SK-N-SH treated with all-trans-retinoic acid at 6 μM for 48 hours (cell line): Measurements from ENCODE around the gene AACS.

Experiments used
- ATAC-seq: fragments of 200-7000 bp; cut with Tn5 transposase; 3 replicates; pipeline ENCODE4 v1.9.1; 2020; ENCODE audit warnings: mild to moderate bottlenecking, moderate library complexity
- ARNTL ChIP-seq: fragments of 450-650 bp; formaldehyde crosslinking; IDR thresholded peaks from 2 replicates; pipeline ENCODE4 v1.5.0; 2020; ENCODE audit warnings: low read depth, mild to moderate bottlenecking, moderate library complexity, borderline replicate concordance
- BACH2 ChIP-seq: fragments of 250-450 bp; sonication (Bioruptor Pico); IDR thresholded peaks from 2 replicates; pipeline ENCODE4 v1.9.0; 2021; ENCODE audit warnings: mild to moderate bottlenecking, borderline replicate concordance
- ESRRG ChIP-seq: fragments of 250-450 bp; sonication (Bioruptor Pico); IDR thresholded peaks from 2 replicates; pipeline ENCODE4 v1.6.1; 2021; ENCODE audit warnings: mild to moderate bottlenecking
- GLIS3 ChIP-seq: fragments of 250-450 bp; sonication (Bioruptor Pico); IDR thresholded peaks from 2 replicates; pipeline ENCODE4 v1.5.0; 2020; ENCODE audit warnings: mild to moderate bottlenecking, moderate library complexity
- ISL1 ChIP-seq: fragments of 250-450 bp; sonication (Bioruptor Pico); IDR thresholded peaks from 2 replicates; pipeline ENCODE4 v2.1.2; 2022; ENCODE audit warnings: mild to moderate bottlenecking, moderate library complexity
- OSR1 ChIP-seq: fragments of 250-450 bp; sonication (Bioruptor Pico); IDR thresholded peaks from 2 replicates; pipeline ENCODE4 v1.8.0; 2022; ENCODE audit warnings: moderate library complexity, mild to moderate bottlenecking, inconsistent platforms
- PPARA ChIP-seq: fragments of 250-450 bp; sonication (Bioruptor Pico); IDR thresholded peaks from 2 replicates; pipeline ENCODE4 v1.5.0; 2020; ENCODE audit warnings: mild to moderate bottlenecking, borderline replicate concordance
- RARB ChIP-seq: fragments of 250-450 bp; sonication (Bioruptor Pico); IDR thresholded peaks from 2 replicates; pipeline ENCODE4 v1.8.0; 2021; ENCODE audit warnings: mild to moderate bottlenecking, moderate library complexity
- SNAI2 ChIP-seq: fragments of 250-450 bp; sonication (Bioruptor Pico); IDR thresholded peaks from 2 replicates; pipeline ENCODE4 v1.5.0; 2020; ENCODE audit warnings: mild to moderate bottlenecking, moderate library complexity
- TCF4 ChIP-seq: fragments of 250-450 bp; sonication (Bioruptor Pico); IDR thresholded peaks from 2 replicates; pipeline ENCODE4 v1.8.0; 2021; ENCODE audit warnings: mild to moderate bottlenecking, moderate library complexity, borderline replicate concordance
- TOX ChIP-seq: fragments of 250-450 bp; sonication (Bioruptor Pico); IDR thresholded peaks from 2 replicates; pipeline ENCODE4 v1.8.0; 2021; ENCODE audit warnings: mild to moderate bottlenecking, moderate library complexity, borderline replicate concordance
- ZC3H10 ChIP-seq: fragments of 250-450 bp; sonication (Bioruptor Pico); IDR thresholded peaks from 2 replicates; pipeline ENCODE4 v1.5.1; 2021; ENCODE audit warnings: mild to moderate bottlenecking, moderate library complexity
- ZFP3 ChIP-seq: fragments of 250-450 bp; sonication (Bioruptor Pico); IDR thresholded peaks from 2 replicates; pipeline ENCODE4 v1.5.0; 2020; ENCODE audit warnings: mild to moderate bottlenecking, moderate library complexity
- ZNF565 ChIP-seq: fragments of 450-650 bp; formaldehyde crosslinking; conservative IDR thresholded peaks from 2 replicates; pipeline ENCODE4 v1.5.0; 2020; ENCODE audit warnings: low read depth, mild to moderate bottlenecking, moderate library complexity
- ZNF70 ChIP-seq: fragments of 450-650 bp; formaldehyde crosslinking; IDR thresholded peaks from 2 replicates; pipeline ENCODE4 v1.5.0; 2020; ENCODE audit warnings: mild to moderate bottlenecking, moderate library complexity
- ZNF8 ChIP-seq: fragments of 450-650 bp; formaldehyde crosslinking; IDR thresholded peaks from 2 replicates; pipeline ENCODE4 v1.5.0; 2020; ENCODE audit warnings: mild to moderate bottlenecking, moderate library complexity
- TF ChIP-seq, protein P1 (sequence below): fragments of 250-450 bp; sonication (Bioruptor Pico); IDR thresholded peaks from 2 replicates; pipeline ENCODE4 v1.5.0; 2020; ENCODE audit warnings: mild to moderate bottlenecking, moderate library complexity
- TF ChIP-seq, protein P2 (sequence below): fragments of 250-450 bp; sonication (Bioruptor Pico); IDR thresholded peaks from 2 replicates; pipeline ENCODE4 v1.8.0; 2021; ENCODE audit warnings: low read depth, mild to moderate bottlenecking, moderate library complexity, borderline replicate concordance
- TF ChIP-seq, protein P3 (sequence below): fragments of 250-450 bp; sonication (Bioruptor Pico); IDR thresholded peaks from 2 replicates; pipeline ENCODE4 v1.5.1; 2021; ENCODE audit warnings: mild to moderate bottlenecking, moderate library complexity

AACS gene

DNA sequence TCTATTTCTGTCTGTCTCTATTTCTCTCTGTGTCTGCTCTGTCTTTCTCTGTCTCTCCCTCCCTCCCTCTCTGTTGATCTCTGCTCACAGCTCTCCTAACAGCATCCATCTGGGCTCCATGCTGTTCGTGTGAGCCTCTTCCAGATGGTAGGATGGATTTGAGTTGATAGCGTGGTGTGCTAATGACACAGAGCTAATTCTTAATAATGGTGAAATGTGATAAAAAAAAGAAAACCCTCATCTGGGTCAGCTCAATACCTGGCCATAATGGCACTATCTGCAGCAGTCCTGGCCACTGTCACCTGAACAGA lies 96.4 kb downstream of the AACS start:
- TF ChIP-seq TCF4 (CRISPR knock-in tag) = no peak
- no peak for TF ChIP-seq ZNF565
- TF ChIP-seq ISL1 (CRISPR knock-in tag) = no peak
- TF ChIP-seq TOX (CRISPR knock-in tag) = no peak
- TF ChIP-seq GLIS3 = no peak
- no peak for TF ChIP-seq BACH2 (CRISPR knock-in tag)
- no peak for TF ChIP-seq ESRRG
- TF ChIP-seq, protein P1, sequence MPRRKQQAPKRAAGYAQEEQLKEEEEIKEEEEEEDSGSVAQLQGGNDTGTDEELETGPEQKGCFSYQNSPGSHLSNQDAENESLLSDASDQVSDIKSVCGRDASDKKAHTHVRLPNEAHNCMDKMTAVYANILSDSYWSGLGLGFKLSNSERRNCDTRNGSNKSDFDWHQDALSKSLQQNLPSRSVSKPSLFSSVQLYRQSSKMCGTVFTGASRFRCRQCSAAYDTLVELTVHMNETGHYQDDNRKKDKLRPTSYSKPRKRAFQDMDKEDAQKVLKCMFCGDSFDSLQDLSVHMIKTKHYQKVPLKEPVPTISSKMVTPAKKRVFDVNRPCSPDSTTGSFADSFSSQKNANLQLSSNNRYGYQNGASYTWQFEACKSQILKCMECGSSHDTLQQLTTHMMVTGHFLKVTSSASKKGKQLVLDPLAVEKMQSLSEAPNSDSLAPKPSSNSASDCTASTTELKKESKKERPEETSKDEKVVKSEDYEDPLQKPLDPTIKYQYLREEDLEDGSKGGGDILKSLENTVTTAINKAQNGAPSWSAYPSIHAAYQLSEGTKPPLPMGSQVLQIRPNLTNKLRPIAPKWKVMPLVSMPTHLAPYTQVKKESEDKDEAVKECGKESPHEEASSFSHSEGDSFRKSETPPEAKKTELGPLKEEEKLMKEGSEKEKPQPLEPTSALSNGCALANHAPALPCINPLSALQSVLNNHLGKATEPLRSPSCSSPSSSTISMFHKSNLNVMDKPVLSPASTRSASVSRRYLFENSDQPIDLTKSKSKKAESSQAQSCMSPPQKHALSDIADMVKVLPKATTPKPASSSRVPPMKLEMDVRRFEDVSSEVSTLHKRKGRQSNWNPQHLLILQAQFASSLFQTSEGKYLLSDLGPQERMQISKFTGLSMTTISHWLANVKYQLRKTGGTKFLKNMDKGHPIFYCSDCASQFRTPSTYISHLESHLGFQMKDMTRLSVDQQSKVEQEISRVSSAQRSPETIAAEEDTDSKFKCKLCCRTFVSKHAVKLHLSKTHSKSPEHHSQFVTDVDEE (CRISPR knock-in tag) = no peak
- no peak for ATAC-seq

DNA sequence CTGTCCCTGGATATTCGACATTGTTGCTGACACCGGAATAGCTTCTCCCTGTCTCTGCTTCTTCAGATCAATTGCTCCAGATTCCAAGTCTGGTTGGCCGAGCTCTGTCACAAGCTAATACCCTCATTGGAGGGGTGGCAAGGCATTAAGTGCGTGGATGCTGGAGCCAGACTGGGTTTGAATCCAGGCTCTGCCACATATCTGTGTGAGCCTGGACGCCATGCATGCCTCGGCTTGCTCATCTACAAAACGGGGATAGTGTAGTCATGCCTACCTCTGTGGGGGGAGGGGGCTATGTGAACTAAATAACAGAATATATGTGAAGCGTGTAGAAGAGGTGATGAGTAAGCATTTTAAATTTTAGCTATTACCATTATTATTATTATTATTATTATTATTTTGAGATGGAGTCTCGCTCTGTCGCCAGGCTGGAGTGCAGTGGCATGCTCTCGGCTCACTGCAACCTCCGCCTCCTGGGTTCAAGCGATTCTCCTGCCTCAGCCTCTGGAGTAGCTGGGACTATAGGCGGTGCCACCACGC lies 97.3 kb downstream of the AACS start:
- TF ChIP-seq SNAI2 (CRISPR knock-in tag) (no peak), OSR1 (CRISPR knock-in tag) (no peak), TCF4 (CRISPR knock-in tag) (no peak), ISL1 (CRISPR knock-in tag) (no peak), RARB (CRISPR knock-in tag) (no peak), ZNF8 (CRISPR knock-in tag) (no peak), ZNF70 (CRISPR knock-in tag) (no peak), BACH2 (CRISPR knock-in tag) (no peak), ZFP3 (CRISPR knock-in tag) (no peak), TOX (CRISPR knock-in tag) (no peak), ARNTL (CRISPR knock-in tag) (no peak)
- TF ChIP-seq, protein P1 (CRISPR knock-in tag) = no peak
- TF ChIP-seq, protein P2, sequence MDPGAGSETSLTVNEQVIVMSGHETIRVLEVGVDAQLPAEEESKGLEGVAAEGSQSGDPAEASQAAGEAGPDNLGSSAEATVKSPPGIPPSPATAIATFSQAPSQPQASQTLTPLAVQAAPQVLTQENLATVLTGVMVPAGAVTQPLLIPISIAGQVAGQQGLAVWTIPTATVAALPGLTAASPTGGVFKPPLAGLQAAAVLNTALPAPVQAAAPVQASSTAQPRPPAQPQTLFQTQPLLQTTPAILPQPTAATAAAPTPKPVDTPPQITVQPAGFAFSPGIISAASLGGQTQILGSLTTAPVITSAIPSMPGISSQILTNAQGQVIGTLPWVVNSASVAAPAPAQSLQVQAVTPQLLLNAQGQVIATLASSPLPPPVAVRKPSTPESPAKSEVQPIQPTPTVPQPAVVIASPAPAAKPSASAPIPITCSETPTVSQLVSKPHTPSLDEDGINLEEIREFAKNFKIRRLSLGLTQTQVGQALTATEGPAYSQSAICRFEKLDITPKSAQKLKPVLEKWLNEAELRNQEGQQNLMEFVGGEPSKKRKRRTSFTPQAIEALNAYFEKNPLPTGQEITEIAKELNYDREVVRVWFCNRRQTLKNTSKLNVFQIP = no peak
- TF ChIP-seq, protein P3, sequence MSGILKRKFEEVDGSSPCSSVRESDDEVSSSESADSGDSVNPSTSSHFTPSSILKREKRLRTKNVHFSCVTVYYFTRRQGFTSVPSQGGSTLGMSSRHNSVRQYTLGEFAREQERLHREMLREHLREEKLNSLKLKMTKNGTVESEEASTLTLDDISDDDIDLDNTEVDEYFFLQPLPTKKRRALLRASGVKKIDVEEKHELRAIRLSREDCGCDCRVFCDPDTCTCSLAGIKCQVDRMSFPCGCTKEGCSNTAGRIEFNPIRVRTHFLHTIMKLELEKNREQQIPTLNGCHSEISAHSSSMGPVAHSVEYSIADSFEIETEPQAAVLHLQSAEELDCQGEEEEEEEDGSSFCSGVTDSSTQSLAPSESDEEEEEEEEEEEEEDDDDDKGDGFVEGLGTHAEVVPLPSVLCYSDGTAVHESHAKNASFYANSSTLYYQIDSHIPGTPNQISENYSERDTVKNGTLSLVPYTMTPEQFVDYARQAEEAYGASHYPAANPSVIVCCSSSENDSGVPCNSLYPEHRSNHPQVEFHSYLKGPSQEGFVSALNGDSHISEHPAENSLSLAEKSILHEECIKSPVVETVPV = no peak
- TF ChIP-seq, all 23 proteins: peak for 0
- ATAC-seq = no peak

DNA sequence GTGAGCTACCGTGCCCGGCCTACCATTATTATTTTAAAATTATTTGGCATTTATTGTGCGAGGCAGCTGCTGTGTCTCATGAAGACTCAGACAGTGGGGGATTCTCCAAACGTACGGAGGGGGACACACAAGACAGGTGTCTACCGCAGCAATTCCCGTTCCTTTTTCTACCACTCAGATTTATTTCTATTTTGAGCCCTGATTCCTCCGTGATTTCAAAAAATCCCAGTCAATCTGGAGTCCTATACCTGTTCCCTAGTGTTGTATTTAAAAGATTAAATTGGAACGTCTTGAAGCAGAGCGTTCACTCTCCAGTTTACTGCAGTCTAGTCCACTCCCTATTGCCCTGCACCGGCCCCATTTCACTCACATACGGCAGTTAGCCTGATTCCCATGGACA lies 97.9 kb downstream of the AACS start:
- no peak for ATAC-seq
- TF ChIP-seq ZC3H10 (no peak), ESRRG (no peak), TOX (CRISPR knock-in tag) (no peak), PPARA (no peak), SNAI2 (CRISPR knock-in tag) (no peak)
- TF ChIP-seq, protein P3 = no peak
- TF ChIP-seq, protein P1 (CRISPR knock-in tag) = no peak
